DMS53 treated with DMSO at 0.1 percent for 48 hours (cell line): ENCODE measurements around the gene RTN4.

Experiments
- DNase-seq: peaks from one replicate; lab custom pipeline; 2025; ENCODE audit not compliant: unreplicated experiment; lab: John Stamatoyannopoulos, UW

The RTN4 gene

DNA sequence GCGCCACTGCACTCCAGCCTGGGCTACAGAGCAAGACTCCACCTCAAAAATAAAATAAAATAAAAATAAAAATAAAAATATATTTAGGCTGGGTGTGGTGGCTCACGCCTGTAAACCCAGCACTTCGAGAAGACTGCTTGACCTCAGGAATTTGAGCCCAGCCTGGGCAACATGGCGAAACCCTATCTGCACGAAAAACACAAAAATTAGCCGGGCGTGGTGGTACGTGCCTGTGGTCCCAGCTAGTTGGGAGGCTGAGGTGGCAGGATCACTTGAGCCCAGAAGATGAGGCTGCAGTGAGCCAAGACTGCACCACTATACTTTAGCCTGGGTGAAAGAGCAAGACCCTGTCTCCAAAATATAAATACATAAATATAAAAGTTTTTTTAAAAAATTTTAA is 6.4 kb downstream of the RTN4 start:
- no peak for DNase-seq

DNA sequence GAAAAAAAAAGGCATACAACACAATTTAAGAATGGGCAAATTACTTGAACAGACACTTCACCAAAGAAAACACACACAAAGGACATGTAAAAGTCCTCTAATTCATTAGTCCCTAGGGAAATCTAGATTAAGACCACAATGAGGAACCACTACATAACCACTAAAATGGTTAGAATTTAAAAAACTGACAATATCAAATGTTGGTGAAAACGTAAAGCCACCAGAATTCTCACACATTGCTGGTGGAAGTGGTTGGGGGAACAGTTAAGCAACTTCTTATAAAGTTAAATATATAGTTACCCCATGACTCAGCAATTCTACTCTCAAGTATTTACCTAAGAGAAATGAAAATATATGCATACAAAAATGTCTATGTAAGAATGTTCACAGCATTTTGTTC is 11.8 kb downstream of the RTN4 start:
- no peak for DNase-seq

DNA sequence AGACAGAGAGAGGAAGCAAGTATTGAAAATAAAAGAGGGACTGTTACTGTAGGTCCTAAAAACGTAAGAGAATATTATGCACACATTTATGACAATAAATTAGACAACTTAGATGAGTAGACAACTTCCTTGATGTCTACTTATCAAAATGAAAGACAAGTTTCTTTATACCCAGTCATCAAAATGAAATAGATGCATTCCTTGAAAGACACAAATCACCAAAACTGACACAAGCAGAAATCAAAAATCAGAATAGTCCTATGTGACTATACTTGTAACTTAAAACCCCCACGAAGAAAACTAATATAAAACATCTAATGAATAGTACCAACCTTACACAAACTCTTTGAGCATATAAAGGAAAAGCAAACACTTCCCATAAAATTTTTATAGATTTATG is 14.5 kb downstream of the RTN4 start:
- DNase-seq = no peak

DNA sequence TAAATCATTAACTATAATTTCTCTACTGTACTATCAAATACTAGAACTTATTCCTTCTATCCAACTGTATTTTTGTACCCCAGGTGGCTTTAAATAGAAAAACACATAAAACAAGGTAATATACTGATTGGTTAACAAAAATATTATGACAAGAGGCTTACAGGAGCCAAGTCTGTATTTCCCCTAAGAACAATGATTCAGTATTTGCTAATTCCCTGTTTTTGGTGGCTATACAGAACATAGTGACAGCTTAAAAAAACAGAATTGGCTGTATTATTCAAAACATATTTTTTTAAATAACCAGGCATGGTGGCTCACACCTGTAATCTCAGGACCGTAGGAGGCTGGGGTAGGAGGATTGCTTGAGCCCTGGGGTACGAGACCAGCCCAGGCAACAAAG is 16.3 kb downstream of the RTN4 start:
- DNase-seq = no peak

DNA sequence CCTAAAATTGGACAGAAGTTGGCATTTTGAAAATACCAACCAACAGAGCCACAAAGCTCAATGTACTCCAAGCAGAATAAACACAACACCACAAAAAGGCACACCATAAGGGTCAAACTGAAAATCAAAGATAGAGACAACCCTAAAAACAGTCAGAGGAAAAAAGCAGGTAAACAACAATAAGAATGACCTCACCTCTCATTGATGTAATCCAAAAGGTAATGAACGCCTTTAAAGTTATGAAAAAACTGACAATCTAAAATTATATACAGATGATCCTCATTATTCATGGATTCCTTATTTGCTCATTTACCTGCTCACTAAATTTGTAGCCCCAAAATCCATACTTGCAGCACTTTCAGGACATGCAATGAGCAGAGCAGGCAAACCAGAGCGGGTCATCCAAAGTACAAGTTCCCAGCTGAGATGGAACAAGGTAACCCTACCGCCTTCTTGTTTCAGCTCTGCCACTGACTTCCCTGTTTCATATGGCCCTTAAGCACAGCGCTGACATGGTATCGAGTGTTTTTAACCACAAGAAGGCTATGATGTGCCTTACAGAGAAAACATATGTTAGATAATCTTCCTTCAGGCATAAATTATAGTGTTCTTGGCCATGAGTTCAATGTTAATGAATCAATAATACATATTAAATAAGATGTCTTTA is 17.0 kb downstream of the RTN4 start:
- no peak for DNase-seq

DNA sequence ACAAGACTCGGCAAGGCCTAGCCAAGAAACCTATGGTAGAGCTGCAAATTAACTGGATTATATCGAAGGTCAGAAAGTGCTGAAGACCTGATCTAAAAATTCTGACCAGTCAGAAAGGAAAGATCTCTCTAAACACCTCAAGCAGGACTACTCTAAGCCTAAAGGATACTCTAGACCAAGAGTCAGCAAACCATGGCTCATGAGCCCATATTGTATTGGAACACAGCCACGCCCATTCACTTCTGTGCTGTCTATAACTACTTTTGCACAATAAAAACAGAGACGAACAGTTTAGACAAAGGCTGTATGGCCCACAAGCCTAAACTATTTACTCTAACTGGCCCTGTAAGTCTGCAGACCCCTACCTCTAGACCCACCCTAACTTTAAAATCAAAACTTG is 18.7 kb downstream of the RTN4 start:
- DNase-seq = no peak

DNA sequence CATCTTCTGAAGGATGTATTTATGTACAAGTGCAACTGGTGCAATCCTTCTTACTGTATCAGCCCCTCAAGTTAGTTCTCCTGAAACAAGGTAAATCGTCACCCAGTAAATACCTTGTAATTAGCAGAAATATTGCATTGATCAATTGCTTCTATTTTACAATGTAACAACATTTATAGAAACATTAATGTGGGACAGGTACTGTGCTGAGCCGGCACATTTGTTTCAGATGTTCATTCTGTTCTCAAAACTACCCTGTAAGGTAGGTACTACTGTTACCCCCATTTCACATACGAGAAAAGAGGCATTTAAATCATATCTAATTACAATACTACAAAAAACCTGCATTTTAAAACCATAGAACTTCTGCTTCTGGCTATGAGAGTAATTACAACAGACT is 19.5 kb downstream of the RTN4 start:
- DNase-seq = no peak

DNA sequence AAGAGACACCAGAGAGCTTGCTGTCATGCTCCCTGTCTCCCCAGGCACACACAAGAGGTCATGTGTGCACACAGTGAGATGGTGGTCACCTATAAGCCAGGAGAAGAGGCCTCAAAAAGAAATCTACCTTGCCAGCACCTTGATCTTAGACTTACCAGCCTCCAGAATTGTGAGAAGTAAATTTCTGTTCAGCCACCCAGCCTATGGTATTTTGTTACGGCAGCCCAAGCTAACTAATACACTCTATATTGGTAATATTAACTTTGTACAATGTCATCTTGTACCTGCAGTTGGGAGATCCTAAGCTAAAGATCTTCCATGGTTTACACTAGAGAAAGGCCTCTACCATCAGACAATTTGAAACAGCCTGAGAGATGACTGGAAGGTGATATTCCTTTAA is 21.2 kb downstream of the RTN4 start:
- no peak for DNase-seq

DNA sequence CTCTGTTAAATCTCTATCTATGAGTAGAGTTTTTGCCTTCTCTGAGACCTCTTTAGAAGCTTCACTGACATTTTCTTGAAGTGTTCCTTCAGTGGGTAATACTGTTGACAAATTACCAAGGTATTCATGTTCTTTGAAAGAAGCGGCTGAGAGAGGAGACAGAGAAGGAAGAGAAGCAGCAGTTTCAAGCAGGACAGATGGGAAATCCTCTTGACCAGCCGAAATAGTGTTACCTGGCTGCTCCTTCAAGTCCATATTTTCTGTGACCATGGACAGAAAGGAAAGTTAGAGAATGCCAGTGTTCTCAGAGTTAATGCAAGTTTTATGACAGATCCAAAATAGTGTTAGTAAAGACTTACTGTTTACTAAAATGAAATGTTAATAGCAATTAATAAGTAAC is 23.0 kb downstream of the RTN4 start:
- DNase-seq = no peak

DNA sequence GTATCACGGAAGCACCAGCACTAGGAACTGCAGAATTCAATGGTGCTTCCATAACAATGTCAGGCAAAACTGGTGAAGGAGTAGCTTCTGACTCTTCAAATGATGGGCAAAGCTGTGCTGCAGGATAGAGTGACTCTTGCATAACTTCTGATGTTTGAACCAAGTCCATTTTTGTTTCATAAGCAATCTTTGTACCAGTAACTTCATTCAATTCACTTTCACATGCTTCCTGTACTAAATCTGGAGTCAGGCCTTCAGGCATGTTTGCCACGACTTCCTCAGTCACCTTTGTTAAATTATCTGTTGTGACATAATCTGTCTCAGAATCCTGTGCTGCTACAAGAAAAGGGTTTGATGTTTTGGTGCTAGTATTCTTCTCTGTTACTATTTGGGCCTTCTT is 24.0 kb downstream of the RTN4 start:
- DNase-seq = no peak

DNA sequence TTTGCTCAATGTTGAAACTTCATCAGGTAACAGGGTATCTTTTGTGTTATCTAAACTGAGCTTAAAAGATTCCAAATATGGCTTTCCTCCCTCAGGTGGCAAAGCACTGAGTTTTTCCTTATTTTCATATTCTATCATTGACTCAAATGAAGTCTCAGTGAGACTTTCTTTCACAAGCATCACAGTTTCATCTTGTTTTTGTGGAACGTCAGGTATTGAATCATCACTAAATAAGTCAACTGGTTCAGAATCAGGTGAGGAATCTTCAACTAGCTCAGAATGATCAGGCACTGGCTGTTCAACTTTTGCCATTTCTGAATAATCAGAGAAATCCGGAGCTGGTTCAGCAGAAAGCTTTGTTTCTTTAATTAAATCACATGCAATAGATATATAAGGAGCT is 24.6 kb downstream of the RTN4 start:
- DNase-seq = no peak

DNA sequence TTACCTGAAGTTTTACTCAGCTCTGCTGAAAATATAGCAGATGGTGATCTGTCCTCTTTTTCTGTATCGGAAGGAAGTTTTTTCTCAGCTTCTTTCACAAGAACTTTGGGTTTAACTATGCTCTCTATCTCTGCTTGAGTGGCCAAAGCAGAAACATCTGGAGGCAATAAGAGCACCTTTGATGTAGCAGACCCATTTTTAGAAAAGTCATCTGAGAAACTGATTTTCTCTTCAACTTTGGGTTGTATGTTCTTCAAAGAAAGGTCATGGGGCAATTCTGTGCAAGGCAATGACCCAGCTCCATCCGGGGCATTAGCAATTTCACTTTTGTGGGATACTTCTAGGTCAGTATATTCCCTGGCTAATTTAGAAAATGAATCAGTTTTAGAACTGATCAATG is 25.2 kb downstream of the RTN4 start:
- no peak for DNase-seq

DNA sequence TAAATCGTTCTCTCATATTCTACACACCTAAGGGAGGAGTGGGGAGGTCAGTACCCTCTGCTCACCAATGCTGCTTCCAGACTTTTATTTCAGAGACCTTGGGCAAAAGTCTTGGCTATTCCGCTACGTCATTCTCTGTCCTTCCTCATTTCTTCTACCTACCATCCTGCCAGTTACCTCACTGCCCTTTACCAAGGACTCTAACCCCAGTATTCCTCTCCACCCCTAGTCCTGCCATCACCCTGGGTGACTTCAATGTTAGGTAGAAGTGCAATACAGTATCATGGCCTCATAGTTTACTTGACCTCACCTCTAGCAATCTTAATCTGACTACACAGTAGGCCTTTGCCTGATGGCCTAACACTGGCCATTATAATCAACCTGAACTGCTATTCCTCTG is 27.8 kb downstream of the RTN4 start:
- DNase-seq = no peak

DNA sequence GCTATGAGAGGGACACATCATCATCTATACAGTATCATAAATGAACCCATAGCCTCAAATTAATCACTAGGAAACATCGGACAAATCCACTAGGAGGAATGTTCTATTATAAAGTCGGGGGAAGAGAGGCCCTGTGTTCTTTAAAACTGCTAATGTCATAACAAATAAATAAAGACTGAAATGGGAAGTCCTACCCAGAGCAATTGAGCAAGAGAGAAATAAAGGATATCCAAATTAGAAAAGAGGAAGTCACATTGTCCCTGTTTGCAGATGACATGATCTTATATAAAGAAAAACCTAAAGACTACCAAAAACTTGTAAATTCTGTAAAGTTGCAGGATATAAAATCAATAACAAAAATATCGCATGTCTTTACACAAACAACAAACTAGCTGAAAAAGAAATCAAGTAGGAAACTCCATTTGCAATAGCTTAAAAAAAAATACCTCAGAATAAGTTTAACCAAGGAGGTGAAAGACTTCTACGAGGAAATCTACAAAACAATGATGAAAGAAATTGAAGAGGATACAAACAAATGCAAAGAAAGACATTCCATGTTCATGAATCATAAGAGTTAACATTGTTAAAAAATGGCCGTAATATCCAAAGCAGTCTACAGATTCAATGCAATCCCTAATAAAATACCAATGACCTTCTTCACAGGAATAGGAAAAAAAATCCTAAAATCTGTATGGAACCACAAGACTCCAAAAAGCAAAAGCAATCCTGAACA is 30.6 kb downstream of the RTN4 start:
- no peak for DNase-seq

DNA sequence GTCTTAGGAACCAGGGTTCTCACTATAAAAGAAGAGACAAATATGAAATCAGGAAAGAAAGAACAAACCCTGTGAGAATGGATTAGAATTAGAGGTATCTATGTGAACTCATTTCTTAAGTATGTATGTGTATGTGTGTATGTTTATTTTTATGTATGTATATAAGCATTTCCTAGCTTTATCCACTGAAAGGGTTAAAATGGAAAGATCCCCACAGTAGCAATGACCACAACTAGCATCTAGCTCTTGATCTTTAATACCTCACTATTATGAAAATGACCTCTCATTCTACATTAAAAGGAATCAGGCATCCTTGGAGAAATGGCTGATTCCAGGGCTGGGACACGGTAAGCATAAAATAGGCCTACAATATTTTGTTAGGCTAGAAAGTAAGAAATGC is 31.6 kb downstream of the RTN4 start:
- DNase-seq = no peak

DNA sequence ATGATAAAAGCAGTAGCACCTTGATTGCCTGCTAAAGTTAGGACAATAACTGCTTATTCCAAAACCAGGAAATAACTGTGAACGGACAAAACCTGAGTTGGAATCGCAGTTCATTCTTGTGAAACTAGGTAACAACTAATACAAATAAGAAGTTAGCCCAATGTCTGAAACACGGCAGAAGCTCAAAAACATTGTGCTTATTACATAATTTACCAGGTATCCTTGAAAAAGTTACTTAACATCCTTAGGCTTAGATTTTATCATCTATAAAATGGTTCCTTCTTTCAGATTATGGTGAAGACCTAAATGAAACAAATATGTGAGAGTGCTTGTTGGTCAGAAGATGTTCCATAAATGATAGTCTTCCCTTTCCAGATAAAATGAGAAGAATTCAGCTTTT is 32.4 kb downstream of the RTN4 start:
- DNase-seq = no peak

DNA sequence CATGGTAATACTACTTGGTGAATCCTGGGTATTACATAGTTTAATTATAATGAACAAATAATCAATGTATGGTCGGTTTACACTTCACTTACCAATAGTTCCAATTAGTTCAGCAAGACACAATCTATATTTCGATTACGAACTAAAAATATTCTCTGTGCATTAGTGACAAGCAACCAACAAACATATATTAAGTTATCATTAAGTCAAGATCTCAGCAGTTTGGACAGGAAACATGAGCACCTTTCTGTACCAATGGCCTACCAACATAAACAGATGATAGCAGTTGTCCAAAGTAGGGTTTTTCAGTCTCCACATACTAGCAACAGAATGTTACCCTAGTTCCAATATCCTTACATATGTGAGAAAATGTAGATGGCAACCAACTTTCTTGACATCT is 32.8 kb downstream of the RTN4 start:
- no peak for DNase-seq

DNA sequence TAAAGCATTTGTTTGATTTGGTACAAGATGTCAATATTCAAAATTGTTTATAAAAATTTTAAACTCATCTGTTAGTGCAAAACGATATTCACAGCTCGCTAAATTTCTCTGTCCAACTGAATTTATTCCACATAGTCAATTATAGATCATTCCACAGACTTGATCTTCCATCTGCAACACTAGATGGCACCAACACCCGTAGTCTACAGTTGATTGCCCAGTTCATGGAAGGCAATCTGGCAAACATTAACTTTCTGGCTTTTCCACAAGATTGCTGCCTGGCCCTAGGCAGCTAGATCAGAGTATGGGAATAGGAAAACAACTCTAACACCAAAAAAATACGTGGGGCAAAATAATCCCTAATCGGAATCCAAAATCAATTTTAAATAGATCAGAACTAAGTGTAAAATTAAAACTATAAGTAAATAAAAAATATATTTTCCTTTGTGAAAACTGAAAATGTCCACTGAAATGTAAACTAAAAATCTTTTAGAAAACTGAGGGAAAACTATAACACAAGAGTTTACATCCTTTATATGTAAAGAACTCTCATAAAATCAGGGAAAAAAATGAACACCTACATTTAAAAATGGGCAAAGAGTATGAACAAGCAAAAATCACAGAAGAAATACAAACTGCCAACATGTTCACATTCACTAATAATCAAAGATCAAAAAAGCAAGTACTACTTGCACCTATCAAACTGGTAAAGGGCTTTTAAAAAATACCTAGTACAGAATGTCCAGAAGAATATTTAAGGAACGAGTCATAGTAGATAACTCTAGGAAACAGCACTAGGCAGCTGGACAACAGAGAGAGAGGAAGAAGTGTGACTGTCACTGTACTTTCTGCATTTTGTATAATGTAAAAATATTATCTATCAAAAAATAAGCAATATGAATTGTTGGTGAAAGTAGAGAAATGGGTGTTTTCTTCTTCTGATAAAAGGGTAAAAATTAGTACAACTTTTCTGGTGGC is 35.0 kb downstream of the RTN4 start:
- peak; percentile 88 for DNase-seq

DNA sequence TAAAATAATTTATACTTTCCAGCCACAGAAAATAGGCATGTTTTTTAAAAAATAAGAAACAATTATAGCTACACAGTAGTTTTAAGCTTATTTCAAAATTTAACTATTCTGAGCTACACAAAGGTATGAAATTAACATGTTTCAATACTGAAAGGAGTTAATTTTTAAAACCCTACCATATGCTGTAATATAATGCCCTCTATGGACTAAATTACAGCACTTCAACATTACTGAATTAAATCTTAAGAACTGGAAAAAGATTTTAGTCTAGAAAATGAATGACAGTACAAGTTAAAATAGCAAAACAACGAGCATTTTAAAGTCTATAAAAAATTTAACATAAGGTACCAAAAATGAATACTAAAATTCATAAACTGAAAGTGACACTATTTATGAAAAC is 36.3 kb downstream of the RTN4 start:
- DNase-seq = no peak

DNA sequence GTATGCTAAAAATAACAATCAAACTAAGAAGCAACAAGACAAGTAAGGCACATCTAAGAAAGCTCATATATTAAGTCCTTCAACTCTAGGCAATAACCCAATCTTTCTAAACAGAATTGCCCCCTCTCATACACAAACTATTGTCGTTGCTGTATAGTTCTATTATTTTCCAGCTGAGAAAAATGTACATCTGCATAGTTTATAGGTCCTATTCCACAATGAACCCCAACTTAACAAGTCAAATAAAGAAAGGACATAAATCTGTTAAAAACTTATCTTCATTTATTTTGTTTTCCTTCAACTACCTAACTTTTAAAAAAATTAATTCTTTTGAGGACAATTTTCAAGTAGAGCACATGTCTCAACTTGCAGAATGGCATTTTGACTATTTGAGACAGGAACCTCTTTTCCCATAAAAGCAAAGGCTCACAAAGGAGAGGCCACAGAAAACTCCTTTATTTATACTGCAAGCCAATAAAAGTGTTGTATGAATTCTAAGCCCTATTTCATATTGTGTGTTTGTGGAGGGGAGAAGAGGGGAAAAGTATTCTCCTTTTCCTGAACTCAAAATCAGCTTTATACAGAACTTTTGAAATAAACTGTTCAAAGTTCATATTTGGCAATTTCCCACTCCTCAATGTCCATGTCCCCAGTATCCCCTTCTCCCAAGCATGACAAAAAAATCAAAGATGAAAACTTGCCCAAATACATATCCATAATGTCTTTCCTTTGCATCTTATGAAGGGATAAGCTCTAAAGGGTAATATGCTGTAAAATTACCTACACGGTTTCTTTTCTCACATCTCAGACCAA is 37.4 kb downstream of the RTN4 start:
- no peak for DNase-seq
